H1 (cell line): Measurements from ENCODE around the gene LEKR1. TPM values are rescaled to one million over a fixed set of nuclear protein-coding genes. Genes with fewer than 3 reads are reported as not detected.
"Not testable (repeated sequence)": the region's sequence is repeated elsewhere in the genome, so short reads cannot be mapped to it uniquely, and the experiment has no call there.

Experiments
- CTCF ChIA-PET: fragments of 300-600 bp; sonication (Branson Sonifier 250); formaldehyde crosslinking; loops from one replicate; lab custom pipeline; 2021; ENCODE audit not compliant: partially characterized antibody; lab: Charles Lee
- POLR2A ChIA-PET: fragments of 300-600 bp; sonication (Branson Sonifier 250); formaldehyde crosslinking; loops from one replicate; lab custom pipeline; 2021; ENCODE audit warnings: inconsistent platforms; ENCODE audit not compliant: partially characterized antibody; lab: Charles Lee
- DNase-seq, 2 experiments: peaks; one replicate each; pipeline versions ENCODE4 v3.0.0 to v3.0.0-alpha.2; 2010 to 2022; ENCODE audit warnings: low spot score in 2 of 2, low read depth in 1 of 2, mixed read lengths in 1 of 2
- FAIRE-seq: peaks from 2 replicates; lab custom pipeline; 2011; peaks lifted over from hg19 to GRCh38; lab: Jason Lieb, UNC
- H2AFZ ChIP-seq: 2 replicates; pipeline ENCODE4 v1.8.1; 2012; ENCODE audit warnings: low read length, inconsistent platforms
- H2AK5ac ChIP-seq: 2 replicates; pipeline ENCODE4 v1.6.1; 2013; ENCODE audit warnings: low read depth, low read length
- H2BK120ac ChIP-seq: replicated peaks from 2 replicates; pipeline ENCODE3; 2013; ENCODE audit warnings: low read depth, low read length, inconsistent platforms
- H2BK12ac ChIP-seq: 2 replicates; pipeline ENCODE4 v1.6.1; 2013; ENCODE audit warnings: low read depth, low read length
- H2BK15ac ChIP-seq: 2 replicates; pipeline ENCODE4 v1.6.1; 2013; ENCODE audit warnings: low read length
- H2BK20ac ChIP-seq: 2 replicates; pipeline ENCODE4 v1.6.1; 2013; ENCODE audit warnings: low read length
- H2BK5ac ChIP-seq: 2 replicates; pipeline ENCODE4 v1.6.1; 2013; ENCODE audit warnings: low read depth, low read length
- H3K14ac ChIP-seq: 2 replicates; pipeline ENCODE4 v1.6.1; 2013; ENCODE audit warnings: inconsistent platforms; ENCODE audit not compliant: insufficient read length
- H3K18ac ChIP-seq: 2 replicates; pipeline ENCODE4 v1.6.1; 2013; ENCODE audit warnings: low read length; ENCODE audit errors: extremely low read depth
- H3K23ac ChIP-seq: 2 replicates; pipeline ENCODE4 v1.6.1; 2013; ENCODE audit warnings: inconsistent platforms; ENCODE audit not compliant: insufficient read length
- H3K23me2 ChIP-seq: 2 replicates; pipeline ENCODE4 v1.6.1; 2013; ENCODE audit warnings: low read depth, low read length
- H3K27ac ChIP-seq: 2 replicates; pipeline ENCODE4 v1.6.1; 2011; ENCODE audit warnings: low read depth, low read length, inconsistent platforms
- H3K27me3 ChIP-seq, 4 experiments: replicated peaks in 1 of 4; 1 replicate in 1 of 4; 2 replicates in 3 of 4; pipeline versions ENCODE4 v1.6.1 to v1.8.1; 2011 to 2013; ENCODE audit warnings: low read length in 3 of 4, mild to moderate bottlenecking in 3 of 4, inconsistent platforms in 2 of 4, mixed read lengths in 2 of 4, moderate library complexity in 1 of 4; ENCODE audit not compliant: control insufficient read depth in 3 of 4, insufficient read depth in 3 of 4; ENCODE audit errors: extremely low read depth in 1 of 4
- H3K36me3 ChIP-seq, 4 experiments: 2 replicates each; pipeline versions ENCODE4 v1.6.1 to v1.8.1; 2011 to 2013; ENCODE audit warnings: mild to moderate bottlenecking in 4 of 4, low read length in 3 of 4, moderate library complexity in 2 of 4, control low read depth in 1 of 4, inconsistent platforms in 1 of 4; ENCODE audit not compliant: insufficient read depth in 4 of 4, control insufficient read depth in 2 of 4
- H3K4ac ChIP-seq: replicated peaks from 2 replicates; pipeline ENCODE3; 2013; ENCODE audit warnings: low read length, low read depth, mixed read lengths, inconsistent platforms; ENCODE audit not compliant: insufficient read length
- H3K4me1 ChIP-seq, 4 experiments: replicated peaks in 1 of 4; 1 replicate in 1 of 4; 2 replicates in 3 of 4; pipeline versions ENCODE4 v1.6.1 to v1.8.1; 2011 to 2013; ENCODE audit warnings: low read length in 3 of 4, inconsistent platforms in 2 of 4, mixed read lengths in 1 of 4; ENCODE audit not compliant: insufficient read depth in 4 of 4, control insufficient read depth in 3 of 4
- H3K4me2 ChIP-seq, 2 experiments: 2 replicates each; pipeline versions ENCODE4 v1.6.1 to v1.8.1; 2011 to 2013; ENCODE audit warnings: low read depth in 2 of 2, low read length in 2 of 2, control low read depth in 1 of 2, inconsistent platforms in 1 of 2, mild to moderate bottlenecking in 1 of 2; ENCODE audit not compliant: insufficient read depth in 1 of 2
- H3K4me3 ChIP-seq, 4 experiments: fragments of 200-600, 300-600 bp in 1 of 4; sonication (generic), shearing (Covaris generic), sonication (Bioruptor Twin) in 1 of 4; 2 replicates each; pipeline versions ENCODE4 v1.5.1 to v1.8.1; 2011 to 2016; ENCODE audit warnings: low read length in 4 of 4, low read depth in 3 of 4, control low read depth in 2 of 4, inconsistent platforms in 2 of 4, mild to moderate bottlenecking in 2 of 4, mixed read lengths in 1 of 4, moderate library complexity in 1 of 4; ENCODE audit not compliant: insufficient read depth in 2 of 4; ENCODE audit errors: extremely low read depth in 1 of 4
- H3K56ac ChIP-seq: replicated peaks from 2 replicates; pipeline ENCODE3; 2013; ENCODE audit warnings: low read depth, mild to moderate bottlenecking, mixed read lengths, low read length, inconsistent platforms; ENCODE audit not compliant: insufficient read length
- H3K79me1 ChIP-seq: 2 replicates; pipeline ENCODE4 v1.6.1; 2013; ENCODE audit warnings: low read depth, low read length, control low read depth
- H3K79me2 ChIP-seq, 2 experiments: 2 replicates each; pipeline versions ENCODE4 v1.6.1 to v1.8.1; 2012 to 2013; ENCODE audit warnings: low read length in 2 of 2, mild to moderate bottlenecking in 2 of 2, inconsistent platforms in 1 of 2; ENCODE audit not compliant: insufficient read depth in 2 of 2, control insufficient read depth in 1 of 2
- H3K9ac ChIP-seq, 4 experiments: replicated peaks in 1 of 4; 1 replicate in 1 of 4; 2 replicates in 3 of 4; pipeline versions ENCODE4 v1.6.1 to v1.8.1; 2011 to 2013; ENCODE audit warnings: low read depth in 3 of 4, low read length in 3 of 4, control low read depth in 2 of 4, mild to moderate bottlenecking in 2 of 4, moderate library complexity in 2 of 4, inconsistent platforms in 1 of 4; ENCODE audit errors: extremely low read depth in 1 of 4
- H3K9me3 ChIP-seq, 2 experiments: 2 replicates each; pipeline versions ENCODE4 v1.6.1 to v1.8.1; 2012 to 2013; ENCODE audit warnings: mild to moderate bottlenecking in 2 of 2, moderate library complexity in 2 of 2, control low read depth in 1 of 2, inconsistent platforms in 1 of 2, low read depth in 1 of 2, low read length in 1 of 2, mixed read lengths in 1 of 2; ENCODE audit not compliant: insufficient read depth in 2 of 2
- H4K20me1 ChIP-seq, 2 experiments: replicated peaks in 1 of 2; 2 replicates each; pipeline versions ENCODE3 to v1.8.1; 2011 to 2013; ENCODE audit warnings: inconsistent platforms in 2 of 2, low read length in 2 of 2, mild to moderate bottlenecking in 1 of 2; ENCODE audit not compliant: insufficient read depth in 2 of 2, control insufficient read depth in 1 of 2
- H4K5ac ChIP-seq: 2 replicates; pipeline ENCODE4 v1.6.1; 2013; ENCODE audit warnings: low read length, low read depth, mixed read lengths, inconsistent platforms; ENCODE audit not compliant: insufficient read length
- H4K8ac ChIP-seq: 2 replicates; pipeline ENCODE4 v1.8.0; 2013; ENCODE audit warnings: mild to moderate bottlenecking, moderate library complexity, low read length, inconsistent platforms; ENCODE audit not compliant: insufficient read depth; ENCODE audit errors: extremely low read depth
- H4K91ac ChIP-seq: replicated peaks from 2 replicates; pipeline ENCODE3; 2013; ENCODE audit warnings: low read length, mixed read lengths, inconsistent platforms; ENCODE audit not compliant: insufficient read length
- WGBS, 2 experiments: shearing (Covaris generic) in 1 of 2; methylation state at CpG; one replicate each; pipeline versions ENCODE4 v1.1.6 to v1.1.7; 2013 to 2015; ENCODE audit warnings: low lambda C conversion rate in 2 of 2, mixed read lengths in 2 of 2, inconsistent platforms in 1 of 2, low coverage in 1 of 2, missing lambda C conversion rate in 1 of 2; ENCODE audit not compliant: insufficient replicate concordance in 2 of 2, insufficient coverage in 1 of 2, insufficient read length in 1 of 2; ENCODE audit errors: extremely low coverage in 1 of 2, missing lambda C conversion rate in 1 of 2; 5-methylcytosine and 5-hydroxymethylcytosine counted together
- polyA plus RNA-seq, 7 experiments: library from polyadenylated mRNA; depleted of rRNA in 3 of 7; stranded (reverse) in 5 of 7; unstranded in 2 of 7; fragments of >200 nt in 5 of 7; fragments of 200-250 nt in 2 of 7; gene quantifications; 1 replicate in 5 of 7; 2 replicates in 1 of 7; 4 replicates in 1 of 7; pipeline versions ENCODE4 v1.2.1 to v1.2.3, GENCODE V29; 2011 to 2013; ENCODE audit warnings: missing spikeins in 2 of 7, mixed read lengths in 2 of 7
- total RNA-seq: library from RNA; stranded (reverse); fragmentation: NEBNext Ultra II Directional; extraction: Animal tissue kit (Norgen Biotek cat#: 25700); gene quantifications from 2 replicates; pipeline ENCODE4 v1.2.1, GENCODE V29; 2021

Gene LEKR1
- total and polyA plus RNA-seq, 2 of the 8 experiments (the other 6 are each of a cell fraction or from before 2014, with no cell fraction given), result 0.08 TPM; not detected in 1

- H4K5ac ChIP-seq, H2BK120ac ChIP-seq, H2AK5ac ChIP-seq, H3K79me1 ChIP-seq, H3K9me3 ChIP-seq, H3K18ac ChIP-seq, H2BK5ac ChIP-seq, H3K4me3 ChIP-seq, H3K27me3 ChIP-seq, H3K23me2 ChIP-seq, DNase-seq, CTCF ChIA-PET, H4K91ac ChIP-seq, H4K20me1 ChIP-seq, FAIRE-seq, H3K14ac ChIP-seq, H3K27ac ChIP-seq, H4K8ac ChIP-seq, H2BK12ac ChIP-seq, H2BK15ac ChIP-seq, H2BK20ac ChIP-seq, H3K56ac ChIP-seq, H3K36me3 ChIP-seq, H3K4me2 ChIP-seq, H2AFZ ChIP-seq, H3K9ac ChIP-seq, H3K23ac ChIP-seq, H3K79me2 ChIP-seq, H3K4ac ChIP-seq, H3K4me1 ChIP-seq, POLR2A ChIA-PET: not testable (repeated sequence)
- WGBS, 2 experiments, result 87% methylated on average over 8 of the region's 10 CpGs; no CpG with 5 or more reads in 1 of the 2 experiments
Observed at GRCh38 chr3:156966349-156966748, 140.2 kb downstream of the LEKR1 start.
